Measurements from ENCODE around the gene RUNX1. TPM values are rescaled to one million over a fixed set of nuclear protein-coding genes. Genes with fewer than 3 reads are reported as not detected.

The RUNX1 gene
- total and polyA plus RNA-seq, 2 donors (not counting 1 experiment from before 2014, with no cell fraction given), result 26.3 to 73.0 TPM

GRCh38 chr21:35017256-35017655, 31.8 kb downstream of the RUNX1 start:
- H3K27me3 ChIP-seq (replicated peaks in 1 of 4; ENCODE audit: control extremely low read depth in 1 of 4, control insufficient read depth in 3 of 4, insufficient read depth in 4 of 4, low read length in 3 of 4), result no peaks in the 10 kb centered on the region
- ChIA-PET POLR2A (no interaction called here), CTCF (interaction anchor here (0.5 to 0.9 kb wide), 2 partner anchors 9 to 193 kb away, joined by 3 read pairs; no protein-coding TSS in a partner anchor)
- Mint-ChIP-seq H3K4me3 (no peak overlapping the region), H3K27ac (no peak overlapping the region), H3K27me3 (no peaks in the 10 kb centered on the region), H3K4me1 (peaks cover 29% of the 10 kb centered on the region), H3K9me3 (ENCODE audit: insufficient read depth) (no peaks in the 10 kb centered on the region)
- peaks cover 0 to 34% of the 10 kb centered on the region in 2 experiments for H3K36me3 ChIP-seq (replicated peaks in 1 of 2; ENCODE audit: control extremely low read depth in 1 of 2, control insufficient read depth in 1 of 2, extremely low read depth in 1 of 2, insufficient read depth in 2 of 2, low read length in 1 of 2)
- ATAC-seq (ENCODE audit: low read depth), result no peak
- no peak for DNase-seq
- peaks cover 93% of the 10 kb centered on the region for H4K20me1 ChIP-seq (ENCODE audit: control insufficient read depth, insufficient read depth, low read length, poor library complexity, severe bottlenecking)
- intact Hi-C loops (cut with micrococcal nuclease), result no loop called here
- TF ChIP-seq CTCF (IDR thresholded peaks at IDR 0.05) (no peak), EZH2 (IDR thresholded peaks at IDR 0.05; ENCODE audit: borderline replicate concordance, insufficient read depth, low read depth, low read length, poor library complexity, severe bottlenecking) (no peak)
- no peak overlapping the region for H2AFZ ChIP-seq (ENCODE audit: insufficient read depth, low read depth, low read length, poor library complexity, severe bottlenecking)
- peaks cover 93% of the 10 kb centered on the region for H3K79me2 ChIP-seq (ENCODE audit: control insufficient read depth, insufficient read depth, low read length)
- no peak overlapping the region for H3K9ac ChIP-seq (ENCODE audit: low read length)
- H3K4me1 ChIP-seq (ENCODE audit: control insufficient read depth in 2 of 2, insufficient read depth in 2 of 2, low read length in 2 of 2), result peaks cover 10 to 12% of the 10 kb centered on the region in 2 donors
- no peak overlapping the region for H3K27ac ChIP-seq (ENCODE audit: low read length in 2 of 2)
- no peak overlapping the region for H3K4me3 ChIP-seq (ENCODE audit: control extremely low read depth in 1 of 5, extremely low read depth in 1 of 5, insufficient read depth in 1 of 5, low read depth in 2 of 5, low read length in 4 of 5)
- H3K9me3 ChIP-seq (ENCODE audit: control extremely low read depth in 1 of 3, control insufficient read depth in 2 of 3, insufficient read depth in 1 of 3, low read length in 2 of 3), result no peaks in the 10 kb centered on the region
- WGBS (ENCODE audit: insufficient coverage), result 92% methylated on average over 3 of the region's 6 CpGs
- H3K4me2 ChIP-seq (replicated peaks; ENCODE audit: low read depth, low read length, poor library complexity, severe bottlenecking), result no peak overlapping the region

- no peak overlapping the region for H3K27ac ChIP-seq (ENCODE audit: low read length in 2 of 2)
- H3K79me2 ChIP-seq (ENCODE audit: control insufficient read depth, insufficient read depth, low read length), result peaks cover 93% of the 10 kb centered on the region
- ATAC-seq (ENCODE audit: low read depth) (no peak), DNase-seq (no peak)
- H3K4me3 ChIP-seq (ENCODE audit: control extremely low read depth in 1 of 5, extremely low read depth in 1 of 5, insufficient read depth in 1 of 5, low read depth in 2 of 5, low read length in 4 of 5), result no peak overlapping the region
- POLR2A ChIA-PET, result no interaction called here
- H3K9ac ChIP-seq (ENCODE audit: low read length), result no peak overlapping the region
- TF ChIP-seq CTCF (IDR thresholded peaks at IDR 0.05) (no peak), EZH2 (IDR thresholded peaks at IDR 0.05; ENCODE audit: borderline replicate concordance, insufficient read depth, low read depth, low read length, poor library complexity, severe bottlenecking) (no peak)
- no peaks in the 10 kb centered on the region for H3K27me3 ChIP-seq (replicated peaks in 1 of 4; ENCODE audit: control extremely low read depth in 1 of 4, control insufficient read depth in 3 of 4, insufficient read depth in 4 of 4, low read length in 3 of 4)
- Mint-ChIP-seq H3K27ac (peak overlapping the region; percentile 22), H3K9me3 (ENCODE audit: insufficient read depth) (no peaks in the 10 kb centered on the region), H3K27me3 (no peaks in the 10 kb centered on the region), H3K4me3 (no peak overlapping the region), H3K4me1 (peaks cover 28% of the 10 kb centered on the region)
- whole genome bisulfite sequencing (ENCODE audit: insufficient coverage), result 100% methylated on average over 1 of the region's 1 CpG
- H3K36me3 ChIP-seq (replicated peaks in 1 of 2; ENCODE audit: control extremely low read depth in 1 of 2, control insufficient read depth in 1 of 2, extremely low read depth in 1 of 2, insufficient read depth in 2 of 2, low read length in 1 of 2), result peaks cover 0 to 28% of the 10 kb centered on the region in 2 experiments
- CTCF ChIA-PET, result interaction anchor here (0.5 to 0.9 kb wide), 2 partner anchors 10 to 194 kb away, joined by 3 read pairs; no protein-coding TSS in a partner anchor
- H3K9me3 ChIP-seq (ENCODE audit: control extremely low read depth in 1 of 3, control insufficient read depth in 2 of 3, insufficient read depth in 1 of 3, low read length in 2 of 3), result no peaks in the 10 kb centered on the region
- H3K4me1 ChIP-seq (ENCODE audit: control insufficient read depth in 2 of 2, insufficient read depth in 2 of 2, low read length in 2 of 2), result peaks cover 10 to 12% of the 10 kb centered on the region in 2 donors
- H4K20me1 ChIP-seq (ENCODE audit: control insufficient read depth, insufficient read depth, low read length, poor library complexity, severe bottlenecking), result peaks cover 93% of the 10 kb centered on the region
- intact Hi-C loops (cut with micrococcal nuclease), result no loop called here
- no peak overlapping the region for H3K4me2 ChIP-seq (replicated peaks; ENCODE audit: low read depth, low read length, poor library complexity, severe bottlenecking)
- no peak overlapping the region for H2AFZ ChIP-seq (ENCODE audit: insufficient read depth, low read depth, low read length, poor library complexity, severe bottlenecking)
Observed at GRCh38 chr21:35016517-35017188, 32.4 kb downstream of the RUNX1 start.

All from B cell (primary cell).